ENCODE measurements around the gene SKA1.

SKA1 gene

DNA sequence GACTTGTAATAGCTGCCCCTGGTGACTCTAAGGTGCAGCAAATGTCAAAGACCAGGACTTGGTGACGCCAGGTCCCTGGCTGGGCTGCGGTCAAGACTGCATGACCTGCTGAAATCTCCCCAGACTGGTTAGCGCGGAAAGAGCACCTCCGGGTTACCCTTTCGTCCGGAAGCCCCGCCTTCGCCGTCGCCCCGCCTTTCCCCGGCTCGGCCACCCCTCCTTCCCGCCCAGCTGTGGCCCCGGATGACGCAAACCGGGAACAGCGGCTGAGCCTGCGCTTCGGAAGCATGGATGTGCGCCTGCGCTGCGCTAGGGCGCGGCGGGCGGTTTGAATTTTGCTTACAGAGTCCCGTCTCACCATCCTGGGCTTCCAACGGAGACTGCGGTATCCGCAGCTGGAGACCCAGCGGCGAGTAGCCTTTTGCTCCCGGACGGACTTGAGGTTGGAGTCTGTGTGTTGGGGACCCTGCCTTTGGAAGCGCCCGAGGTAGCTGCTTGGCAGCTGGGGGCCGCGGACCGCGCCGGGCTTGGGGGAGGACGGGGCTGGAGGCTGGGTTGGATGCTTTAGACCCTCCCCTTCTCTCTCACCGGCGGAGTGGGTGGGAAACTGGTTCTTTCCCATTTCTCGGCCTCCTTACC lies at the start of gene SKA1:
SKA1 (plus strand) TSS at position 294 of the 639 bp plus-strand sequence. CDS start 785 bp downstream, outside the sequence.
- in situ Hi-C loops (cut with MboI; ENCODE audit: low sequenced_read_pairs) = no loop called here

- in situ Hi-C loops (cut with MboI; ENCODE audit: low sequenced_read_pairs) = no loop called here
Measured at GRCh38 chr18:50327983-50328382, 46.9 kb upstream of the SKA1 start.

DNA sequence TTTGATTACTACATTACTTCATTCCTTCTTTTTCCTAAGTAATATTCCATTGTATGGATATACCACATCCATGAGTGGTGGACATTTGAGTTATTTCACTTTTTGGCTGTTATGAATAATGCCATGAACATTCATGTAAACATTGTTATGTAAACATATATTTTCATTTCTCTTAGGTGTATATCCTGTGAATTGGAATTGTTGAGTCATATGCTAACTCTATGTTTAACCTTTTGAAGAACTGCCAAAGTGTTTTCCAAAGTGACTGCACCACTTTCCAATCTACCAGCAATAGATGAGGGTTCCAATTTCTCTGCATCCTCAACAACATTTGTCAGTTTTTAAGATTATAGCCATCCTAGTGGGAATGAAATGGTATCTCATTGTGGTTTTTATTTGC lies 44.7 kb upstream of the SKA1 start:
- in situ Hi-C loops (cut with MboI; ENCODE audit: low sequenced_read_pairs) = no loop called here

DNA sequence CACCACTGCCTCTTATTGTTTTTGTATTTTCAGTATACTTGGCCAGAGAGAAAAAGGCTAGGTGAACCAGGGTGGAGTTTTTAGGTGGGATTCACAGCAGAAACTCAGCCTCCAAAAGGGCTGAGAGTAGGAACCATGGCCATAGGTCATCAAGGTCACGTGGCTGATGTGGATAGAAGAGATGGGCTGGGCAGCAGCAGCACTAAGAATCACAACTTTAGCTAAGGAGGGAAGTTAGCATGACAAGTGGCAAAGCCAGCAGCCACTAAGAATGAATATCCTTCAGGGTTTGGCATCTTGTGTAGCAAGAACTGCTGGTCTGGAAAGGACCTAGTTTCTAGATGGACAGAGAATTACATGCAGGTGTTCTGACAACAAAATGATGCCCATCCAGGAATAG lies 43.2 kb upstream of the SKA1 start:
- in situ Hi-C loops (cut with MboI; ENCODE audit: low sequenced_read_pairs) = no loop called here

DNA sequence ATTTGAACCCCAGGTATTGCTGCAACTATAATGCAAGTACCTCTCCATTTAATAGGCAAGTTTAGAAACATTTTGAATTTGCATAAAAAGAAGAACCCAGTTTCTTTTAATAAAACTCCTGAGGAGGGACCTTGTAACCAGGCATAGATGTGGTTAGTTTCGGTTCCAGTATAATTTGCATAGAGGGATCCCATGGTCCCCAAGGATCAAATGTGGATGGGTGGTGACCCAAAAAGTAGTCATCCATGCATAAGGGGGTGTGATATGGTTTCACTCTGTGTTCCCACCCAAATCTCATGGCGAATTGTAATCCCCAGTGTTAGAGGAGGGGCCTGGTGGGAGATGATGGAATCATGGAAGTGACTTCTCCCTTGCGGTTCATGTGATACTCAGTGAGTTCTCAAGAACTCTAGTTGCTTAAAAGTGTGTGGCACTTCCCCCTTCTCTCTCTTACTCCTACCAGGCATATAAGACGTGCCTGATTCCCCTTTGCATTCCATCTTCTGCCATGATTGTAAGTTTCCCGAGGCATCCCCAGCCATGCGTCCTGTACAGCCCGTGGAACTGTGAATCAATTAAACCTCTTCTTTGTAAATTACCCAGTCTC lies 40.2 kb upstream of the SKA1 start:
- in situ Hi-C loops (cut with MboI; ENCODE audit: low sequenced_read_pairs) = no loop called here

GRCh38 chr18:50338122-50338521 lies 36.7 kb upstream of the SKA1 start:
- in situ Hi-C loops (cut with MboI; ENCODE audit: low sequenced_read_pairs) = no loop called here

DNA sequence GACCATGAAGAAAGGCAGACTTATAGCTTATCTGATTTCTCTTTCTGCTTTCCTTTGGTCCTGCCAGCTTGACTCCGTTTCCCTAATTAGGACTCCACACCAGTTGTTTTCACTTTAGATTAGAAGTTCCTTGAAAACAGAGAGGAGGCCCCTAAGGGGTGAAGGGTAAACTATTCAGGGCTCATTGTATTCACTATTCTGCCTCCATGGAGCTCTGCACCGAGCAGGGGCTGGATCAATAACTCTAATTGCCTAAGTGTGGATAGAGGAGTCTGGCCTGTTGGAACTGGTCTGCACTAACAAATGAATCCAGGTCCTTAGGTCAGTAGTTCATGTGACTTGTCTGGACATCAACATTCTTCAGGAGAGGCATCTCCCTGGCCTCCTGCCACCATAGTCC lies 36.1 kb upstream of the SKA1 start:
- in situ Hi-C loops (cut with MboI; ENCODE audit: low sequenced_read_pairs) = no loop called here

- in situ Hi-C loops (cut with MboI; ENCODE audit: low sequenced_read_pairs) = no loop called here
Measured at GRCh38 chr18:50340078-50340477, 34.8 kb upstream of the SKA1 start.

GRCh38 chr18:50341443-50341842 lies 33.4 kb upstream of the SKA1 start:
- in situ Hi-C loops (cut with MboI; ENCODE audit: low sequenced_read_pairs) = no loop called here

DNA sequence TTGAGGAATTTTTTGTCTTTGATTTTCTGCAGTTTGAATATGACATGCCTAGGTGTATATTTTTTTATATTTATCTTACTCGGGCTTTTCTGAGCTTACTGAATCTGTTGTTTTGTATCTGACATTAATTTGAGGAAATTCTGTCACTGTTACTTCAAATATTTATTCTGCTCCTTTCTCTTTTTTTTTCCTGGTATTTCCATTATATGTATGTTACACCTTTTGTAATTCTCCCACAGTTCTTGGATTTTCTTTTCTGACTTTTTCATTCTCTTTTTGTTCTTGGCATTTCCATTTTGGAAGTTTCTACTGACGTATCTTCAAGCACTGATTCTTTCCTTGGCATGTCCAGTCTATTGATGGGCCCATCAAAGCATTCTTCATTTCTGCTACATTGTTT lies 24.1 kb upstream of the SKA1 start:
- in situ Hi-C loops (cut with MboI; ENCODE audit: low sequenced_read_pairs) = no loop called here

GRCh38 chr18:50356036-50356945 lies 18.6 kb upstream of the SKA1 start:
- in situ Hi-C loops (cut with MboI; ENCODE audit: low sequenced_read_pairs) = no loop called here

DNA sequence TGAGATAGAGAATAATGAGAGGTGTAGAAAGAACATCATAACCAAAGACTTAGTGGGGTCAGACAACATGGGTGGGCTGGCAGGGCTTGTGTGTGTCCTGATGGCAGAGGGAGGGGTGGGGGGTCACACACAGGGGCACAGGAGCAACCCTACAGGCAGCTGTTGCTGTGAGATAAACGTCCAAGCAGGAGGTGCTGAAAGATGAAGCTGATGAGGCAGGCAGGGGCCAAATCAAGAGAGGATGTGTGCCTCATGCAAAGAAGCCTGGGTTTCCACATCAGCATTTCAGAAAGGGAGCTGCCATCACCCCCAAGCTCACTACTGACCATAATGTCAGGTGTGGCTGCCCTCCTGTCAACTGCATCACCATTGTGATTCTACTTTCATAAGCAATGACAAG lies 16.0 kb upstream of the SKA1 start:
- in situ Hi-C loops (cut with MboI; ENCODE audit: low sequenced_read_pairs) = no loop called here

DNA sequence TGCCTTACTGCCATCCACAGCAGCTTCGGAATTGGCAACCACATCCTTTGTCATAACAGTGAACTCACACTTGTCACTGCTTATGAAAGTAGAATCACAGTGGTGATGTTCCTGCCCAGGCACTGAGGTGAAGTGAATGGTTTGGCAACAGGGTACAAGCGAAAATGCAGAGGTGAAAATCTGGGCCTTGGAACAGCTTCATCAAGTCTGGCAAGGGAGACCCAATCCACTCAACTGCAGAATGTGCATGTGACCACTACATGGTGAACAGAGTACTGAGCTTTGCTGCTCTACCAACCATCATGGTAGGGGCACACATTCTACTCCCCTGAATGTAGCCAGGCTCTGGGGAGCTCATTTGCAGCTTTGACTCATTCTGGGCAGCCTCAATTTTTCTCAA lies 15.0 kb upstream of the SKA1 start:
- in situ Hi-C loops (cut with MboI; ENCODE audit: low sequenced_read_pairs) = no loop called here

GRCh38 chr18:50360611-50361010 lies 14.2 kb upstream of the SKA1 start:
- in situ Hi-C loops (cut with MboI; ENCODE audit: low sequenced_read_pairs) = no loop called here

- in situ Hi-C loops (cut with MboI; ENCODE audit: low sequenced_read_pairs) = no loop called here
Measured at GRCh38 chr18:50369672-50370071, 5.2 kb upstream of the SKA1 start.

DNA sequence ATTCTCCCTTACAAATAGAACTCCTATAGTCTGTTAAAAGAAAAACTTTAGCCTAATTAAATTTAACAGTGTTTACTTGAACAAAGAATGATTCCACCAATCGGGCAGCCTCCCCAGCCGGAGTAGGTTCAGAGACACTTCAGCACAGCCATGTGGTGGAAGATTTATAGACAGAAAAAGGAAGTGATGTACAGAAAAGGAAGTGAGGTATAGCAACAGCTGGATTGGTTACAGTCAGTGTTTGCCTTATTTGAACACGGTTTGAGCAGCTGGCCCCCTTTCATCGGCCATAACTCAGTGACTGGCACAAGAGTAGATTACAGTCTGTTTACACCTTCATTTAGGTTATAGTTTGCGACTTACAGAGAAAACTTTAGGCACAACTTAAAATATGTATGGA lies 2.1 kb upstream of the SKA1 start:
- in situ Hi-C loops (cut with MboI; ENCODE audit: low sequenced_read_pairs) = no loop called here

- in situ Hi-C loops (cut with MboI; ENCODE audit: low sequenced_read_pairs) = no loop called here
Measured at GRCh38 chr18:50373561-50374219, 1.2 kb upstream of the SKA1 start.

- in situ Hi-C loops (cut with MboI; ENCODE audit: low sequenced_read_pairs) = no loop called here
Measured at GRCh38 chr18:50374220-50374752, 560 bp upstream of the SKA1 start.

GRCh38 chr18:50377061-50377798 lies 2.4 kb downstream of the SKA1 start:
- in situ Hi-C loops (cut with MboI; ENCODE audit: low sequenced_read_pairs) = no loop called here

GRCh38 chr18:50388988-50389387 lies 14.1 kb downstream of the SKA1 start:
- in situ Hi-C loops (cut with MboI; ENCODE audit: low sequenced_read_pairs) = no loop called here

Measured in HL-60/S4 treated with retinoic acid at 250 ng/mL for 4 days and 3 days (cell line).